Astrocyte (in vitro differentiated cells and primary cell): ENCODE measurements around the gene RUSF1.
"Not testable (repeated sequence)": the region's sequence is repeated elsewhere in the genome, so short reads cannot be mapped to it uniquely, and the experiment has no call there.

Source experiments
- EZH2 ChIP-seq: IDR thresholded peaks from 2 replicates; pipeline ENCODE4 v1.6.1; 2012; ENCODE audit warnings: mild to moderate bottlenecking, low read length, inconsistent platforms; ENCODE audit not compliant: insufficient read depth
- TF ChIP-seq, protein P1 (sequence below): IDR thresholded peaks from 2 replicates; pipeline ENCODE4 v1.5.1; 2011; ENCODE audit warnings: low read depth, mild to moderate bottlenecking, inconsistent platforms, low read length, moderate library complexity; ENCODE audit not compliant: insufficient read depth

DNA sequence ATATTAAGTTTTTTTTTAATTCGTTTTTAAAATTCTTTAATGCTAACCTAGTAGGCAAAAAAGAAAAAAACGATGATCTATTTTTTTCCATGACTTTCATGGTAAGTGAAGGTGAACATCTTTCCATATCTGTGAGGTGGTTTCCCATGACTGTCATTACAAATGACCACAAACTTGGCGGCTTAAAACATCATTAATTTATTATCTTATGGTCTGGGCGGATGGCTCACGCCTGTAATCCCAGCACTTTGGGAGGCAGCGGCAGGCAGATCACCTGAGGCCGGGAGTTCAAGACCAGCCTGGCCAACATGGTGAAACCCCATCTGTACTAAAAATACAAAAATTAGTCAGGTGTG is 30.0 kb upstream of the RUSF1 start:
- TF ChIP-seq, protein P1, sequence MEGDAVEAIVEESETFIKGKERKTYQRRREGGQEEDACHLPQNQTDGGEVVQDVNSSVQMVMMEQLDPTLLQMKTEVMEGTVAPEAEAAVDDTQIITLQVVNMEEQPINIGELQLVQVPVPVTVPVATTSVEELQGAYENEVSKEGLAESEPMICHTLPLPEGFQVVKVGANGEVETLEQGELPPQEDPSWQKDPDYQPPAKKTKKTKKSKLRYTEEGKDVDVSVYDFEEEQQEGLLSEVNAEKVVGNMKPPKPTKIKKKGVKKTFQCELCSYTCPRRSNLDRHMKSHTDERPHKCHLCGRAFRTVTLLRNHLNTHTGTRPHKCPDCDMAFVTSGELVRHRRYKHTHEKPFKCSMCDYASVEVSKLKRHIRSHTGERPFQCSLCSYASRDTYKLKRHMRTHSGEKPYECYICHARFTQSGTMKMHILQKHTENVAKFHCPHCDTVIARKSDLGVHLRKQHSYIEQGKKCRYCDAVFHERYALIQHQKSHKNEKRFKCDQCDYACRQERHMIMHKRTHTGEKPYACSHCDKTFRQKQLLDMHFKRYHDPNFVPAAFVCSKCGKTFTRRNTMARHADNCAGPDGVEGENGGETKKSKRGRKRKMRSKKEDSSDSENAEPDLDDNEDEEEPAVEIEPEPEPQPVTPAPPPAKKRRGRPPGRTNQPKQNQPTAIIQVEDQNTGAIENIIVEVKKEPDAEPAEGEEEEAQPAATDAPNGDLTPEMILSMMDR = not testable (repeated sequence)
- not testable (repeated sequence) for TF ChIP-seq EZH2
